Colonic mucosa (tissue), 4 donors: ENCODE measurements around the gene SDK2. TPM values are rescaled to one million over a fixed set of nuclear protein-coding genes. Genes with fewer than 3 reads are reported as not detected.

ENCODE experiments used
- DNase-seq: peaks from one replicate; pipeline ENCODE4 v3.0.0-alpha.2; 2020
- H3K27ac ChIP-seq: fragments of 200-600 bp; one replicate; pipeline ENCODE4 v1.8.0; 2021
- H3K27me3 ChIP-seq: fragments of 200-600 bp; one replicate; pipeline ENCODE4 v1.8.0; 2021
- H3K36me3 ChIP-seq: fragments of 200-600 bp; one replicate; pipeline ENCODE4 v1.8.0; 2021
- H3K4me1 ChIP-seq: fragments of 200-600 bp; one replicate; pipeline ENCODE4 v1.8.0; 2021; ENCODE audit warnings: mild to moderate bottlenecking
- H3K4me3 ChIP-seq: fragments of 200-600 bp; one replicate; pipeline ENCODE4 v1.8.0; 2021
- H3K9ac ChIP-seq, 2 donors: one replicate each; pipeline ENCODE4 v1.7.0; 2013; ENCODE audit warnings: control low read depth in 2 of 2, low read depth in 2 of 2, low read length in 2 of 2
- H3K9me3 ChIP-seq: fragments of 200-600 bp; one replicate; pipeline ENCODE4 v1.8.0; 2021
- CTCF ChIP-seq: fragments of 200-600 bp; IDR thresholded peaks from one replicate; pipeline ENCODE4 v1.8.0; 2022; ENCODE audit warnings: antibody characterized with exemption, mild to moderate bottlenecking
- intact Hi-C: fragments of 100-400 bp; cut with DNase I; formaldehyde crosslinking; loops from one replicate; pipeline ENCODE4 v1.14.1; 2022
- total RNA-seq, 2 donors: library from RNA; stranded (reverse); fragmentation: NEBNext Ultra II Directional in 1 of 2; extraction: Animal tissue kit (Norgen Biotek cat#: 25700) in 1 of 2; gene quantifications; one replicate each; pipeline ENCODE4 v1.2.1, GENCODE V29; 2021
- donor health status: healthy.
- donor health status: DM: no; HTN: no; CAD: no.
- donor health status: DM: no; HTN: no; CAD: no.

SDK2 gene
- total RNA-seq, 2 donors from 2014 or later = 0.94 to 1.2 TPM

DNA sequence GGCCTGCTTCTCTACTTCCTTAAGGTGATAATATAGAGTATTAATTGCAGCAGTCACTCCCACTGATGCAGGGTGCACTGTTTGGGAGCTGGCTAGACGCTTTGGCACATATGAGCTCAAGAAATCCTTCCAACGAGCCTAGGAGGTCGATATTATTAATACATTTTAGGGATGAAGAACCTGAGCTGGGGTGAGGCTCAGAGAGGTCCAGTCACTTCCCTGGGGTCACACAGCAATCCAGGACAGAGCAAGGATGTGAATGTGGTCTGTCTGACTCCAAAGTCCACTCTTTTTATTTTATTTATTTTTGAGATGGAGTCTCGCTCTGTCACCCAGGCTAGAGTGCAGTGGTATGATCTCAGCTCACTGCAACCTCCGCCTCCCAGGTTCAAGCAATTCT lies 176.0 kb downstream of the SDK2 start:
- intact Hi-C loops = no loop called here
- H3K36me3 ChIP-seq = no peaks in the 10 kb centered on the region
- no peak overlapping the region for H3K9ac ChIP-seq
- TF ChIP-seq CTCF = no peak
- H3K9me3 ChIP-seq = no peaks in the 10 kb centered on the region
- no peaks in the 10 kb centered on the region for H3K27me3 ChIP-seq
- no peak for DNase-seq
- H3K4me3 ChIP-seq = no peak overlapping the region
- no peaks in the 10 kb centered on the region for H3K4me1 ChIP-seq
- H3K27ac ChIP-seq = no peak overlapping the region

DNA sequence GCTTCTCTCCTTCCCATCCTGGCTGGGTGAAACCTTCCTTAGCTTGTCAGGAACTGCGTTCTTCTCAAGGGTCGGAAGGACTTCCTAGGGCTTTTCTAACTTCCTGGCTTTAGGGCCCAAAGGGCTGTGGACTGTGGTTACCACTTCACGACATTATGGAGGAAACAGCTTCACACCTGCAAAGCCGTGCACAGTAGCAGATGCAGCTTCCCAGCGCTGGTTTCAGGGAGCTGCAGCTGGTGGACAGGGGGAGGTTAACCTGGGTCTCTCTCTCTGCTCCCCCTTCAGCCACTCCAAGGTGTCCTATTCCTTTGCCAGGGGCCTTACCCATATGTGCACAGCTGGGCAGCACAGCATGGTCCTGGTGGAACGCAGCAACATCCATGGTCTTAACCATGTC lies 176.6 kb downstream of the SDK2 start:
- Histone ChIP-seq H3K9ac (no peak overlapping the region), H3K36me3 (no peaks in the 10 kb centered on the region), H3K9me3 (no peaks in the 10 kb centered on the region), H3K4me3 (no peak overlapping the region), H3K27ac (no peak overlapping the region), H3K4me1 (no peaks in the 10 kb centered on the region), H3K27me3 (no peaks in the 10 kb centered on the region)
- no peak for DNase-seq
- intact Hi-C loops = no loop called here
- TF ChIP-seq CTCF = no peak

- no peak for TF ChIP-seq CTCF
- Histone ChIP-seq H3K9me3 (no peaks in the 10 kb centered on the region), H3K36me3 (no peaks in the 10 kb centered on the region), H3K9ac (no peak overlapping the region), H3K27me3 (no peaks in the 10 kb centered on the region), H3K27ac (no peak overlapping the region), H3K4me3 (no peak overlapping the region), H3K4me1 (no peaks in the 10 kb centered on the region)
- intact Hi-C loops = no loop called here
- DNase-seq = no peak
These were observed 177.4 kb downstream of the SDK2 start for GRCh38 chr17:73466704-73467433.

- Histone ChIP-seq H3K27ac (no peak overlapping the region), H3K4me3 (no peak overlapping the region), H3K9me3 (no peaks in the 10 kb centered on the region), H3K27me3 (no peaks in the 10 kb centered on the region), H3K36me3 (no peaks in the 10 kb centered on the region), H3K4me1 (no peaks in the 10 kb centered on the region), H3K9ac (no peak overlapping the region)
- no peak for DNase-seq
- intact Hi-C loops = no loop called here
- TF ChIP-seq CTCF = no peak
These were observed 178.4 kb downstream of the SDK2 start for GRCh38 chr17:73465953-73466230.

GRCh38 chr17:73465130-73465952 lies 178.9 kb downstream of the SDK2 start:
- Histone ChIP-seq H3K9ac (no peak overlapping the region), H3K27me3 (no peaks in the 10 kb centered on the region), H3K36me3 (no peaks in the 10 kb centered on the region), H3K9me3 (no peaks in the 10 kb centered on the region), H3K27ac (no peak overlapping the region), H3K4me1 (no peaks in the 10 kb centered on the region), H3K4me3 (no peak overlapping the region)
- intact Hi-C loops = no loop called here
- DNase-seq = no peak
- TF ChIP-seq CTCF = no peak
